ENCODE measurements around the gene GAS6.

Gene GAS6

DNA sequence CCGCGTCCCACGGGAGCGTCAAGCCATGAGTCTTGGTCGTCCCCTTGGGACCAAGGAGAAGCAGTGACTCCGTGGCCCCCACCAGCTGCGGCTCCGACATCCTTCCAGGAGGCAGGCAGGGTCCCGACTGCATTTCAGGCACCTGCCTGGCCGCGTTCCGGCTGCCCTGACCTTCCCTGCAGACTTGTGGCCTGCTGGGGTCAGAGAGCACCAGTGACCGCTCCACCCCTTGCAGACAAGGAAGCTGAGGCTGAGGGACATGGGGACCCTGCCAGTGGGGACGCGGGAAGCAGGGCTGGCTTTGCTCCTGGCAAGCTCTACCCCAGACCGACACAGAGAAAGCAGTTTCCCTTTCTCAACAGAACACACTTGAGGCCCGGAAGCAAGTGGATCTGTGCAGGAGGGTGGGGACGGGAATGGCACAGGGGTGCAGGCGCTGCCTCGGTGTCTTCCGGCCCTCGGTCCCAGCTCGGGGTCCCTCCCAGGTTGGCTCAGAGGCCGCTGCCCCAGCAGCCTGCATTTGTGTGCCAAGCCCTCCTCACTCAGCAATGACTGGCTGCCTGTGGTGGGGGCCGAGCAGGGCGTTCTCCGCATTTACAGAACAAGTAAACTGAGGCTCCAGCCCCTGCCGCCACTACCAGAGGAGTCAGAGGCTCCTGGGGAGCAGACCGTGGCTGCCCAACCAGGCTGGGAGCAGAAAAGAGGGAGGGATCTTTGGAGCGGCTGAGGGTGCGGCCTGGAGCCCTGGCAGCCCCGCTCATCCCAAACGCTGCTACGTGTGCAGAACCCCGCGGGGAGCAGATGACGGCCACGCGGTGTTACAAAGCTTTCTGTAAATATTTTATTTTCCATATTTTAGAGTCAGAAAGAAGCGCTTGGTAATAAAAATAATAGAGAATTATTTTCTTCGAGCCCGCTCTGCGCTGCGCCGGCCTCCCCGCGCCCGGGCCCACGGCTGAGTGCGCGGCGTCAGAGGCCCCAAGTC lies 43.9 kb downstream of the GAS6 start:
- DNase-seq (ENCODE audit: low read depth in 3 of 3) = no peak

DNA sequence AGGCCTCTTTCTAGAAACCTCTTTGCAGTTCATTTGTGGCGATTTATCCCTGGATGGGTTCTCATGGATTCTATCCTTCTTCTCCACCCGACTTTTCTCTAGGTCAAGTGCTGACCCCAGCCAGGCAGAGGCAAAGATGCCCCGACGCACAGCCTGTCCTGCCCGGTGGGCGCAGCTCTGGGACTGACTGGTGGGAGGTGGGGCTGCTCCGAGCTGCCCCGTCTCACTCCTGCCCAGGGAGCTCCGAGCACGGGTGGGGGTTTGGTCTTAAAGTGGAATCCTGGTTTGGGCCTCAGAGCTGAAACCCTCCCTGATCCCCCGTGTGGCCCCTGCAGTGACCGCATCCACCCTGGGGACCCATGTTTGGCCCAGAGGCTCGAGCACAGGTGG lies 44.5 kb downstream of the GAS6 start:
- DNase-seq (ENCODE audit: low read depth in 3 of 3) = no peak

- DNase-seq (ENCODE audit: low read depth in 3 of 3) = no peak
Measured at GRCh38 chr13:113818700-113819295, 45.1 kb downstream of the GAS6 start.

GRCh38 chr13:113817860-113818691 lies 45.8 kb downstream of the GAS6 start:
- no peak for DNase-seq (ENCODE audit: low read depth in 3 of 3)

- DNase-seq (ENCODE audit: low read depth in 3 of 3) = peak; percentile 64 to 75 (median 69)
Measured at GRCh38 chr13:113816946-113817859, 46.7 kb downstream of the GAS6 start.

- no peak for DNase-seq (ENCODE audit: low read depth in 3 of 3)
Measured at GRCh38 chr13:113816254-113816929, 47.5 kb downstream of the GAS6 start.

DNA sequence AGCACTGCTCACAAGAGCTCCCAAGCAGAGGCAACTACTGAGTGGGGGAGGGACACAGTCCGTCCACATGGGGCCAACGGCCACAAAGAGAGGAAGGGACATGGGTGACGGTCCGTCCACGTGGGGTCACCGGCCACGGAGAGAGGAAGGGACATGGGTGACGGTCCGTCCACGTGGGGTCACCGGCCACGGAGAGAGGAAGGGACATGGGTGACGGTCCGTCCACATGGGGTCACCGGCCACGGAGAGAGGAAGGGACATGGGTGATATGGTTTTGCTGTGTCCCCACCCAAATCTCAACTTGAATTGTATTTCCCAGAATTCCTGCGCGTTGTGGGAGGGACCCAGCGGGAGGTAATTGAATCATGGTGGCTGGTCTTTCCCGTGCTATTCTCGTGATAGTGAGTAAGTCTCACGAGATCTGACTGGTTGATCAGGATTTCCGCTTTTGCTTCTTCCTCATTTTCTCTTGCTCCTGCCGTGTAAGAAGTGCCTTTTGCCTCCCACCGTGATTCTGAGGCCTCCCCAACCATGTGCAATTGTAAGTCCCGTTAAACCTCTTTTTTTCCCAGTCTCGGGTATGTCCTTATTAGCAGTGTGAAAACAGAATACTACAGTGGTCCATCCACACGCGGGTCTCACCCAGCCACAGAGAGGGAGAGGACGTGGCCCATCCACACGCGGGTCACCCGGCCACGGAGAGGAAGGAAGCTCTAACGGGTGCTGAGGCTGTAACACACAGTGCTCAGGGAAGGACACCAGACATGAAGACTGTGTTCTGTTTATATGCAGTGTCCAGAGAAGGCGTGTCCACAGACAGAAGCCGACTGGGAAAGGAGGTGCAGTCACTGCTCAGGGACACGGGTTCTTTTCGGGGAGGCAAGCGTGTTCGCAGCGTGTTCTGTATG lies 48.5 kb downstream of the GAS6 start:
- DNase-seq (ENCODE audit: low read depth in 3 of 3) = no peak

- no peak for DNase-seq (ENCODE audit: low read depth in 3 of 3)
Measured at GRCh38 chr13:113814435-113814821, 49.4 kb downstream of the GAS6 start.

DNA sequence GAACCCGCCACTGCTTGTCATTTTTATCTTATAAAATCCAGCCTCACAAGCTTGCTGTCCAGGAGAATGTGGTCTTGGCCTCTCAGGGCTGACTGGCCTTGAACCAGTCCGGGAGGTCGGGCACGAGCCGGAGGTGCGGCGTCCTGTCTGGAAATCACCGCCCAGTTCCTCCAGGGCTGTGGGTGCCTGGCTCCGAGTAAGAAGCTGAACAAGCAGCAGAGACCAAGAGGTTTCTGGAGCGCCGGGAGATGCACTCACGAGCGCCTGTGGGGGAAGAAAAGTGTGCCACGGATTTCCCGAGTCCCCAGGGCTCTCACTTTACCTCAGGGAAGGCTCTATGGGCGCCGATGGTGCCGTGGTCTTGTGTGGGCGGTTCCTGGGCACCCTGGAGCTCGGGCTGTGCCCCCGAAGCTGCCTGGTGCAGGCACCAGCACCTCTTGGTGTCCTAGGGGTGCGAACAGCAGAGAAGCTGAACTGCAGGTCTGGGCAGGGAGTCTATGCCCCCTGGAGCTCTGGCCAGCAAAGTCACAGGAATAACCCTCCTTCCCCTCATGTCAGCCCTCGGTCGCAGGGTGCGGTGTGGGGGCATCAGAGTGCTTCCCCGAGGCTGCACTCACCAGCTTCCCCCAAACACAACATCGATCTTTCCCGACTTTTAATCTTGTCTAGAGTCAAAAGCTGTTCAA lies 50.0 kb downstream of the GAS6 start:
- DNase-seq (ENCODE audit: low read depth in 3 of 3) = no peak

DNA sequence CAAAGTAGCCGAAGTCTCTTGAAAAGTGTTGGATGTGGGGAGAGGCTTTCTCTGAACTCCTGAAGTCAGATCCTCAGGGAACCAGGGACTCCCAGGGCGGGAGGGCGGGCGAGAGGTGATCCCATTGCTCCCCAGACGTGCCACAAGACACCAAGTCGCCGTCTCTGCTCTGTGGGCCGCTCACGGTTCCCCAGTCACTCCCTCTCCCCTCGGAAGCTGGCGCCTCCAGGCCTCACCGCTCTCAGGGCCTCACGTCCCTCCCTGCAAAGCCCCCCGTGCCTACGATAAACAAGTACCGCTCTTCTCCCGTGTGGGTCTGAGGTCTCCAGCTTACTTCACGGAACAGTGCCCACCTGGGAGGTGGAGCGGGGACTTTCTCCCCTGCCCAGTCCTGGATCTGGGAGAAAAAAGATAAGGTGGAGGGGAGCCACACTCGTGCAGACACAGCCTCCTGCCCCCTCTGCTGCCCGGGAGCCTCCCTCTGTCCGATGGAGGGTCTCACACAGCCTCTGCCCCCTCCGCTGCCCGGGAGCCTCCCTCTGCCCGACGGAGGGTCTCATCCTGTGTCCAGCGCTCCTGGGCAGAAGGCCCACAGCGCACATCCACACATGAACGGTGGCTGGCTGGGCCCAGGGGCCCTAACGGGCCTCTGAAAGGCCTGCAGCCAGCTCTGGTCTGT lies 50.7 kb downstream of the GAS6 start:
- no peak for DNase-seq (ENCODE audit: low read depth in 3 of 3)

DNA sequence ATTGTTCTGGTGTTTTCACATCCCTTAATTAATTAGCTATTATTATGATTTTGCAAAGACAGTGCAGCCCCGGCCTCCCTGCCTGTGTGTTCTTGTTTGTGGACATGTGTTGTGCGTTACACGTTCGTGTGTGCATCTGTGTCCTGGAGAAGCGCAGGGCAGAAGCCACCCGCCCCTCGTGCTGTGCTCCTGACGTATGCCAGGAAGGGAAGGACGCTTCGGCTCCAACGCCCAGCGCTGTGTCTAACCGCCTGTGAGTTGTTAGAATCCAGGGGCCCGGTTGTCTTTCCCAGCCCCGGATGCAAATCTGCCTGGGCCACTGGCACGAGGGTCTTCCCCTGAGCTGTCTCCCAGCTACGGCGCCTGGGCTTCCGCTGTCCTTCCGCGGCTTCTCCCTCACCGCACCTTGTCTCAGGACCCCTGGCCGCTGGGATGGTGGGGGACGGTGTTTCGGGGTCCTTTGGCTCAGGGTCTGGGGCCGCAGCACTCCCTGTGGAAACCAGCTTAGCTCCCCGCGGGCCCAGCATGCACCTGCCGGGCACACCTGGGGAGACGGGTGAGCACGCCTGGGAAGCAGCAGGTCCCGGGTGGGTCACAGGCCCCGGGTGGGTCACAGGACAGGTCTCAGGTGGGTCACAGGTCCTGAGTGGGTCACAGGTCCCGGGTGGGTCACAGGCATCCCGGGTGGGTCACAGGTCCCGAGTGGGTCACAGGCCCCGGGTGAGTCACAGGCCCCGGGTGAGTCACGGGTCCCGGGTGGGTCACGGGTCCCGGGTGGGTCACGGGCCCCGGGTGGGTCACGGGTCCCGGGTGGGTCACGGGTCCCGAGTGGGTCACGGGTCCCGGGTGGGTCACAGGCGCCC lies 51.5 kb downstream of the GAS6 start:
- DNase-seq (ENCODE audit: low read depth in 3 of 3) = no peak

- no peak for DNase-seq (ENCODE audit: low read depth in 3 of 3)
Measured at GRCh38 chr13:113811081-113811928, 52.6 kb downstream of the GAS6 start.

- no peak for DNase-seq (ENCODE audit: low read depth in 3 of 3)
Measured at GRCh38 chr13:113810640-113811039, 53.2 kb downstream of the GAS6 start.

- no peak for DNase-seq (ENCODE audit: low read depth in 3 of 3)
Measured at GRCh38 chr13:113809934-113810333, 53.9 kb downstream of the GAS6 start.

DNA sequence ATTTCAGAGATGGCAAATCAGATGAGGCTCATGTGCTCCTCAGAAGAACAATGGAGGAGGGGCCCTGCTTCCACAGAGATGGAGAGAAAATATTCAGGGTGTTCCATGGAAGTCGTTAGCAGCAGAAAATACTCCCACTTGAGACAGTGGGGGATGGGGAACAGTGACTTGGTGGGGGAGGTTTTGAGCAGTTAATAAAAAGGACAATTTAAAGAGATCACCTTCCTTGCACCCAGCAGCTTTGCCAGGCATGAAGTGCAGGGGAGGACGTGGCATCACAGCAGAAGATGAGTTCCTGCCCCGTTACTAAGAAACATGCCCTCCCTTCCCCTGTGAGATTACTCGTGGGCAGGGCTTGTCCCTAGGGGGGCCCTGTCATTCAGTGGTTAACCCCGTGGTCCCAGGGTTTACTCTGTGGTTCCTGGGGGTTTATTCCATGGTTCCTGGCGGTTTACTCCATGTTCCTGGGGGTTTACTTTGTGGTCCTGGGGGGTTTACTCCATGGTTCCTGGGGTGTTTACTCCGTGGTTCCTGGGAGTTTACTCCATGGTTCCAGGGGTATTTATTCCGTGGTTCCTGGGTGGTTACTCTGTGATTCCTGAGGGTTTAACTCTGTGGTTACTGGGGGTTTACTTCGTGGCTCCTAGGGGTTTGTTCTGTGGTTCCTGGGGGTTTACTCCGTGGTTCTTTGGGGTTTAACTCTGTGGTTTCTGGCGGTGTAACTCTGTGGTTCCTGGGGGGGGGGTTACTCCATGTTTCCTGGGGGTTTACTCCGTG lies 55.6 kb downstream of the GAS6 start:
- no peak for DNase-seq (ENCODE audit: low read depth in 3 of 3)

- no peak for DNase-seq (ENCODE audit: low read depth in 3 of 3)
Measured at GRCh38 chr13:113806526-113806925, 57.4 kb downstream of the GAS6 start.
